Skeletal muscle satellite cell (primary cell): ENCODE measurements around the gene PREX1.
"Not testable (repeated sequence)": the region's sequence is repeated elsewhere in the genome, so short reads cannot be mapped to it uniquely, and the experiment has no call there.

Source experiments
- H3K27me3 ChIP-seq: 2 replicates; pipeline ENCODE4 v1.7.0; 2013; ENCODE audit warnings: low read length; ENCODE audit not compliant: control insufficient read depth, insufficient read depth
- H3K36me3 ChIP-seq: 2 replicates; pipeline ENCODE4 v1.7.0; 2013; ENCODE audit warnings: mild to moderate bottlenecking, control low read depth, low read length; ENCODE audit not compliant: insufficient read depth
- H3K4me1 ChIP-seq: 2 replicates; pipeline ENCODE4 v1.7.0; 2013; ENCODE audit warnings: low read length; ENCODE audit not compliant: control insufficient read depth, insufficient read depth
- H3K4me2 ChIP-seq: 2 replicates; pipeline ENCODE4 v1.7.0; 2013; ENCODE audit warnings: mild to moderate bottlenecking, low read length
- H3K4me3 ChIP-seq: 2 replicates; pipeline ENCODE4 v1.7.0; 2013; ENCODE audit warnings: low read length
- H3K9ac ChIP-seq: 2 replicates; pipeline ENCODE4 v1.7.0; 2013; ENCODE audit warnings: mild to moderate bottlenecking, low read depth, low read length, moderate library complexity
- H3K9me3 ChIP-seq: replicated peaks from 2 replicates; pipeline ENCODE4 v1.7.0; 2013; ENCODE audit warnings: mild to moderate bottlenecking, control low read depth, low read length

PREX1 gene

GRCh38 chr20:48775545-48775944, 52.3 kb downstream of the PREX1 start:
- not testable (repeated sequence) for H3K4me1 ChIP-seq, H3K4me2 ChIP-seq, H3K36me3 ChIP-seq, H3K9ac ChIP-seq, H3K4me3 ChIP-seq, H3K27me3 ChIP-seq, H3K9me3 ChIP-seq

- H3K27me3 ChIP-seq = peaks cover 7% of the 10 kb centered on the region
- no peak overlapping the region for H3K4me2 ChIP-seq
- peaks cover 5% of the 10 kb centered on the region for H3K9me3 ChIP-seq
- H3K36me3 ChIP-seq = no peaks in the 10 kb centered on the region
- H3K4me3 ChIP-seq = no peak overlapping the region
- peaks cover 6% of the 10 kb centered on the region for H3K4me1 ChIP-seq
- H3K9ac ChIP-seq = no peak overlapping the region
Measured at GRCh38 chr20:48774696-48775095, 53.1 kb downstream of the PREX1 start.

- Histone ChIP-seq H3K9me3 (no peaks in the 10 kb centered on the region), H3K36me3 (no peaks in the 10 kb centered on the region), H3K4me2 (no peak overlapping the region), H3K4me1 (peaks cover 6% of the 10 kb centered on the region), H3K4me3 (no peak overlapping the region), H3K27me3 (peaks cover 7% of the 10 kb centered on the region), H3K9ac (no peak overlapping the region)
Measured at GRCh38 chr20:48773837-48774418, 53.9 kb downstream of the PREX1 start.

GRCh38 chr20:48772183-48772976, 55.4 kb downstream of the PREX1 start:
- H3K9me3 ChIP-seq = no peaks in the 10 kb centered on the region
- H3K4me2 ChIP-seq = no peak overlapping the region
- peaks cover 10% of the 10 kb centered on the region for H3K27me3 ChIP-seq
- no peak overlapping the region for H3K4me3 ChIP-seq
- H3K9ac ChIP-seq = no peak overlapping the region
- H3K4me1 ChIP-seq = peaks cover 6% of the 10 kb centered on the region
- H3K36me3 ChIP-seq = no peaks in the 10 kb centered on the region

- H3K4me1 ChIP-seq = peaks cover 1% of the 10 kb centered on the region
- H3K4me3 ChIP-seq = no peak overlapping the region
- no peak overlapping the region for H3K4me2 ChIP-seq
- no peak overlapping the region for H3K9ac ChIP-seq
- no peaks in the 10 kb centered on the region for H3K36me3 ChIP-seq
- no peaks in the 10 kb centered on the region for H3K9me3 ChIP-seq
- peaks cover 10% of the 10 kb centered on the region for H3K27me3 ChIP-seq
Measured at GRCh38 chr20:48771542-48771941, 56.3 kb downstream of the PREX1 start.

- H3K4me3 ChIP-seq = no peak overlapping the region
- no peaks in the 10 kb centered on the region for H3K4me1 ChIP-seq
Measured at GRCh38 chr20:48770700-48771442, 56.9 kb downstream of the PREX1 start.

GRCh38 chr20:48769069-48769983, 58.5 kb downstream of the PREX1 start:
- Histone ChIP-seq H3K4me1 (no peaks in the 10 kb centered on the region), H3K9ac (no peak overlapping the region), H3K27me3 (peaks cover 10% of the 10 kb centered on the region), H3K9me3 (no peaks in the 10 kb centered on the region), H3K4me2 (no peak overlapping the region), H3K36me3 (no peaks in the 10 kb centered on the region), H3K4me3 (no peak overlapping the region)

More at GRCh38 chr20:48770700-48771442, 56.9 kb downstream of the PREX1 start:
- H3K9me3 ChIP-seq = no peaks in the 10 kb centered on the region
- H3K27me3 ChIP-seq = peaks cover 10% of the 10 kb centered on the region
- H3K9ac ChIP-seq = no peak overlapping the region
- H3K4me2 ChIP-seq = no peak overlapping the region
- no peaks in the 10 kb centered on the region for H3K36me3 ChIP-seq

GRCh38 chr20:48766961-48767960, 60.5 kb downstream of the PREX1 start:
- Histone ChIP-seq H3K9ac (no peak overlapping the region), H3K4me3 (no peak overlapping the region), H3K27me3 (peaks cover 10% of the 10 kb centered on the region), H3K4me2 (no peak overlapping the region), H3K36me3 (no peaks in the 10 kb centered on the region), H3K4me1 (no peaks in the 10 kb centered on the region), H3K9me3 (no peaks in the 10 kb centered on the region)

- no peak overlapping the region for H3K4me2 ChIP-seq
- H3K4me3 ChIP-seq = no peak overlapping the region
- no peak overlapping the region for H3K9ac ChIP-seq
- no peaks in the 10 kb centered on the region for H3K4me1 ChIP-seq
- H3K36me3 ChIP-seq = no peaks in the 10 kb centered on the region
- no peaks in the 10 kb centered on the region for H3K9me3 ChIP-seq
- H3K27me3 ChIP-seq = peaks cover 10% of the 10 kb centered on the region
Measured at GRCh38 chr20:48766205-48766604, 61.6 kb downstream of the PREX1 start.

- Histone ChIP-seq H3K27me3 (peaks cover 3% of the 10 kb centered on the region), H3K9me3 (no peaks in the 10 kb centered on the region), H3K9ac (no peak overlapping the region), H3K4me1 (peaks cover 5% of the 10 kb centered on the region), H3K4me2 (no peak overlapping the region), H3K4me3 (no peak overlapping the region), H3K36me3 (no peaks in the 10 kb centered on the region)
Measured at GRCh38 chr20:48765359-48765758, 62.4 kb downstream of the PREX1 start.
